HG03175 (cell line): ENCODE data around the gene MACROD2.

Source experiments
- ATAC-seq: cut with Tn5 transposase; IDR thresholded peaks from one replicate; pipeline ENCODE4 v1.9.1; 2021; ENCODE audit warnings: mild to moderate bottlenecking, moderate library complexity; ENCODE audit not compliant: unreplicated experiment

Gene MACROD2

DNA sequence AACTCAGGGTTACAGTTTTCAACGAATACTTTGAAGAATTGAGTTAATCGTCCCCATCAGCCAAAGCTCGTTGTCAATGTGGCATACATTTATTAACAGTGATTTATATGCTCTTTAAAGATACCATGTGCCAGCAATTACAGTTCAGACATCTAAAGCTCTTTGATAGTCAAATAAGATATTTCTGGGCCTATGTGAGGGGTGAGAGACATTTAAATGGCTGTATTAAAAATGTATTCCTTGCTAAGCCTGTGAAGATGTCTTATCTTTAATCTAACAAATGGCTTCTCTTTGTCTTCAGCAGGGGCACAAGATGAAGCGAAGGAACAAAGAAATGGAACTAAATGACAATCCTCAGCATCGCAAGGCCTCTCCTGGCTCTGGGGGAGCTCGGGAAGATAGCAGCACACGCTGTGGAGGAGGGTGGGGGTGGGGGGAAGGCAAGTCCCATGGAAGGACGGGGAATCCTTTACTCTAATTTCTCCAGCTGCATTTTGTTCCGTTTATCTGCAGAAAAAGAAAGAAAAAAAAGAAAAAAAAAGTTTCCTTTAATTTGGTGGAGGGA lies 2054.3 kb downstream of the MACROD2 start:
- no peak for ATAC-seq

DNA sequence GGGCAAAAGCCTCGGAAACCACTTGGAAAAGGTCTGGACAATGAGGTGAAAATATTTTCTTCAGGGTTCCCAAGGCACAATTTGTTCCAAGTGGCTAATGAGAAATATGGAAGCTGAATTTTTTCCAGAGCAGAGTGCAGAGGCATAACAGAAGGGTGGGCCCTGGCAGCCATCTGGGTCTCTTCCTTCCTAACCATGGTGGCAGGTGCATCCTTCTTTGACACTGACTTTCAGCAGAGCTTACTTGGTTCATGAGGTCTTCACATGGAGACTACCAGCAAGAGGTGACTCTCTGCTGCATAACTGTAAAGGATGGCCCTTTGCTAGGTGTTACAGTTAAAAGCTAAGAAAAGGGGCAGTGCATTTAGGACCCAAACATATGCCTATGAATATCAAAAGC lies 2055.1 kb downstream of the MACROD2 start:
- ATAC-seq, result no peak

DNA sequence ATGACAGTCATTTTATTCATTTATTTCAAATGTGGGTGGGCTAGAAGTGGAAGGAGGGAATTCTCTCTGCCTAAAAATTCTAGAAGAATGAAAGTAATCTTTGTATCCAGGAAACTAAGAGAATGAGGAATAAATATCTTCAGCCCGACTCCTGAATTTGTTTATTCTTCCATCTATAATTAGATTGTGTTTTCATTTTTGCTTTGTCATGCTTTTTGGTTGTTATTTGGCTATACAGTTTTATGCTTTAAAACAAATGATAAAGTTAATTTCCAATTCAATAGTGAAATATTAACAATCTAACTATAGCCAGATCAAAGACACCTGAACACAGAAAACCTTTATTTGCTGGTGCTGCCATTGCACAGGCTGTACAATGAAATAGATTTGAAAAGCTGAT lies 2056.7 kb downstream of the MACROD2 start:
- no peak for ATAC-seq

DNA sequence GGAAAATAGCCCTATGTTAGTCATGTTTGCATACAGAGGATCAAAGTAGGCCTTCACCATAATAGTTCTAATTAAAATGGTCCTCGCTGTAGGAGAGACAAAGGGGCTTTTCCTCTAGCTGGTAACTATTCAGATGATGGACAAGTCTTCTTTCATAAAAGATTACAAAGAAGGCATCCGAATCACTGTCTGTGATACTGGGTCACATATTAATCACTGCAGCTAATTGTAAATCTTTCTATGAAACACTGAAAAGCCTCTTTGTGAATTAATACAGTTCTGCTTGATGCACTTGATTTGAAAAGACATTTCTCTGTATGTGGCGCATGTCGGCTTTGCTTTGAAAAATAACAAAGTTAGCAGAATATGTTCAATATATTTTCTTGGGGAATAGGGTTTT lies 2057.1 kb downstream of the MACROD2 start:
- ATAC-seq, result no peak

DNA sequence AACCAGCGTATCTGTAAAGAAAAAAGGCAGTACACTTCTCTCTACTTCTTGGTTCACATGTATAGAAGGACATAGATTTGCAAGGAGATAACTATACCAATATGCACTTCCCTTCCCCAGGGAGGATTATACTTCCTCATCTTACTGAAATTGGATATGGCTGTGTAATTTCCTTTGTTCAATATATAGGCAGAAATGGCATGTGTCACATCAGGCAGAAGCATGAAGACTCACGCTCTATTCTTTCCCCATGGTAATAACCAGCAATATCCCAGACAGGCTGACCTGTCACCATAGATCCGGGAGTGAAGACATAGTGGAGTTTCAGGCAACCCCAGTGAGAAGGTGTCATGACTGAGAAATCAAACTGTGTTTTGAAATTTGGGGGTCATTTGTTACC lies 2059.7 kb downstream of the MACROD2 start:
- ATAC-seq, result no peak

DNA sequence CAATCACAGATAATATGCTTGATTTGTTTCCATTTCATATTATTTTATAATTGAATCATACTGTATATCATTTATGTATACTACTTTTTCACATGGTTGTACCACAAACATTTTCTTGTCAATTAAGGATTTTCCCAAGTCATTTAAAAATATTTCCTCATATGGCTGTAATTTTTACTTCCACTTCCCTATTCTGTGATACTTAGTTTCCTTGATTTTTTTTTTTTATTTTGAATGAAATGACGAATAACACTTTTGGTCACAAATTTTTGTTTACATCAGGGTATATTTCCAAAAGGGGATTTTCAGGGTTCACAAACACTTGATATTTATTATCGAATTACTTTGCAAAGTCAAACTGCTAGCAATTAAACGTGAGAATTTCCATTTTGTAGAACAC lies 2062.3 kb downstream of the MACROD2 start:
- ATAC-seq, result no peak

DNA sequence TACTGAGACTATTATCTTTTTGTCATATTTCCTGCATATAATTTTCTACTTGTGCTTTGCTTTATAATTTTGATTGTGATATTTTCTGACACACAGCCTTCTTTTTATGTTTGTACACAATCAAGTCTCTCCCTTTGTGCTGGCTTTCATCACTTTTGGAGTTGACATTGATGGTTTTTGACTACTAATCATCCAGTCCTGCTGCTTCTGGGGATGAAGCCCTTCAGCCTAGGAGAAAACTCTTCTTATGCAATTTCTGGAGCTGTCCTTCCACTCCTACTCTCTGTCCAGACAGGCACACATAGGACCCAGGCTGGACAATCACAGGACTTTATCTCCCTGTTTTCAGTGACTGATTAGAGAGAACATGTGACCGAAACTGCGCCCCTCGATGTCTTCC lies 2063.0 kb downstream of the MACROD2 start:
- ATAC-seq, result no peak

DNA sequence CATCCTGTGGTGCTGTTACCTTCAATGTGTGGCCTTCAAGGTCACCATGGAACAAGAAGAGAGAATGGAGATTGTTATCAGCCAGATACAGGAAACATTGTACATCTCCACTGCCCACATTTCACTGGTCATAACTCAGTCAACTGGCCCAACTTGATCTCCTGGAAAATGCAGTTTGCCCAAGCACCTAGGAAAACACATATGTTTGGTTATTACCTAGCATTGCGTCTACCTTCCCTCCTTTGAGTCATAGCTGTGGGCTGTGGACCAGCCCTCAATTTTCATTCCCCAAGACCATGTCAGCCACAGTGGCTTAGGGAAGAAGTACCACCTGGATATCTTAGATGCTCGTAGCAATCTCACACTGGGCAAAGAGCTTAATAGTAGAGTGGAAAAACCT lies 2064.5 kb downstream of the MACROD2 start:
- no peak for ATAC-seq

DNA sequence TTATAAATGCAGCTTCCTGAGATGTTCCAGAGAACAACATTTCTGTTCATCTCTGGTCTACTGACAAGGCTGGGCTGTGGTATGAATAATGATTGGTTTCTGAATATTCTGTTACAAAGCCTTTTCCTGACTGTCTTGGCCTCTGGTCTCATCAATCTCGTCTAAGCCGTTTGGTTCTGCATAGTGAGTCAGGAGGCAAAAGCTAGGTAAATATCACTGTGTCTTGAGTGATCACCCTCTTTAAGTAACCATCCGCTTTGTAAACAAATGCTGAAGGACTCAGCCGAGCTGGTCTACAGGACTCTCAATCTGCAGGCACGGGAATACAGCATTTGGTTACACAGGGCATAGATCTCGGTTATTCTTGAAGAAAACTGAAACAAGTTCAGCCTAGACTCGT lies 2066.0 kb downstream of the MACROD2 start:
- ATAC-seq, result no peak

DNA sequence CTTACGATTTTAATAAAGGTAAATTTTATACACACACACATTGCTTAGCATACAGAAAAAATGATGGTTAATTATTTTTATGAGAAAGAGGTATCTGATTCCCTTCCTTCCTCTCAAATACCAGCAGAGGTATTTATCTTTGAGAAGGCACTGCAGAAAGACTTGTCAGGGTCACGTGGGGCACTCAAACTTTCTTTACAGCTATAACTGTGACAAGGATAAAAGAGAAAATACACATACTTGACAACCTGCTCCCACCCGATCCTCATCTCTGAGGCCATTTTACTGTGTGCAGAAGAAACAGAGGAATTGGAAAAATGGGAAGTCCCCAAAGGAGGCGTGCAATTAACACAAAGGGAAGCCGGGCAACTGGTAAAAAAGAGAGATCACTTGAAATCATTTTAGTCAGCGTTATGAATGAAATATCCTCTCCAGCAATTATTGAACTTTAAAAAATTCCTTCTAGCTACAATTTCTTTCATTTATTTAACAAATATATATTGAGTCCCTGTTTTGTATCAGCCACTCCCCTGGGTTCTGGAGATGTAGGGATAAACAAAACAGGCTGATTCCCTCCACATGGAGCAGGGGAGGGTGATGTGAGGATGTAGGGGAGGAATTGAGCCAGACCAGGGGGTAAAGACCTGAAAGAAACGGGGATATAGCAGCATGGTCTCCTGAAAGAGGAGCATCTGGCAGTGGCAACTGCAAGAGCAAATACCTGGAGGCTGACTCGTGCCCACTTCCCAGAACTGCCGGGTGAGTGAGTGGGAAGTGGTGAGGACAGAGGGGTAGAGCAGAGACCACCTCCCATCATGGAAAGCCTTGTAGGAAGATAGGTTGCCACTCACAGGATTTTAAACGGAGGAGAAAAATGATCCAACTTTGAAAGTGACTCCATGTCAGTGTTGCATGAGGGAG lies 2067.6 kb downstream of the MACROD2 start:
- ATAC-seq, result no peak

DNA sequence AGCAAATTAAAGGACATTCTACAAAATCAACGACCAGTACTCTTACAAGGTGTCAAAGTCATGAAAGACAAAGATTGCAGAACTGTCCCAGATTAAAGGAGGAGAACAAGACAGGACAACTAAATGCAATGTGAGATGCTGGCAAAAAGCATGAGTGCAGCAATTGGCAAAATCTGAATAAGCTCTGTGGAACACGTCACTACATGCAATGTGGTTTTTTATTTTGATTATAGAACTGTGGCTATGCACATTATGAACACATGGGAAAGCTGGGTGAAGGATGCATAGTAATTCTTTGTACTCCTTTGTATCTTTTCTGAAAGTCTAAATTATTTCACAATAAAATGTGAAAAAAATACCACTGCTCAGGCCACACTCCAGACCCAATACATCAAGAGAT lies 2068.6 kb downstream of the MACROD2 start:
- ATAC-seq, result no peak

DNA sequence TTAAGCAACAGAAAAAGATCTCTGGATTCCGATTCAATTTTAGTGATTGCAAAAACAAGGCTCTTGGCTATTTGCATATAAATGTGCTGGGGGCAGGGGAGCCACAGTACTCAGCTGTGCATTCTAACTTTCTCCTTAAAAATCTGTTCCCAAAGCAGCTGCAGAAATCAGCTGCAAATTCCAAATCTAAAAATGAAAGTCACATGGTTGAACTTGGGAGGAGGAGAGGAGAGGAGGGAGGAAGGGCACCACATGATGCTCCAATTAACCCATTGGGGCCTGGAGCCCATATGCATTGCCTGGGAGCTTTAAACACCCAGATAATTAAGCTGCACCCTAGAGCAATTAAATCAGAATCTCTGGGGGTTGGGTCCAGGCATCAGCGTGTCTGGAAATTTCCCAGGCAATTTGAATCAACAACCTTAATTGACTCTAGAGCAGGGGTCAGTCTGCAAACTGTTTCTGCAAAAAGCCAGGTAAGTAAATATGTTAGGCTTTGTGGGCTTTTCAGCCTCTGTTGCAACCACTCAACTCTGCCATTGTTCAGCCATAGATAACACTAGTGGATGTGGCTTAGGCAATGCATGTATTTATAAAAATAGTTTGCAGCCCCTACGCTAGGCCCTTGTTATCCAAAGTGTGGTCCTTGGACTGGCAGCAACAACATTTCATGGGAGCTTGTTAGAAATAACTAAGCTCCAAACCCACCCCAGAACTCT lies 2069.8 kb downstream of the MACROD2 start:
- ATAC-seq, result no peak

DNA sequence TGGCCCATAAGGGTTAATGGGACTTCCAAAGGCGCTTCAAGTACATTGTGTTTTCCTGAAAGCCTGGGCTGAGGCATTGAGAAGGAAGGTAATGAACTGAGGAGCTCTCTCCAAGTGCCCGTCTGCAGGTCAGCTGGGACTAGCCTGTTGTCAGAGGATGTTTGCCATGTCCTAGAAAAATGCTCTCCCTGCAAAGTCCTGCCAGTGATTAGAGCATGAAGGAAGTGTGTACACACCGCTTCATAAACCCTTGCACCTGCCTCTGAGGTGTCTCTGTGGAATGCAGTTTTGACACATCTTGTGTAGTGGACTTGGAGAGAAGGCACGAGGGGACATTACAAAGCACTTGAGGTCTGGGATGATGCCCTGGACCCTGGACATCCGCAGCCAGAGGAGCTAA lies 2071.3 kb downstream of the MACROD2 start:
- ATAC-seq, result no peak

DNA sequence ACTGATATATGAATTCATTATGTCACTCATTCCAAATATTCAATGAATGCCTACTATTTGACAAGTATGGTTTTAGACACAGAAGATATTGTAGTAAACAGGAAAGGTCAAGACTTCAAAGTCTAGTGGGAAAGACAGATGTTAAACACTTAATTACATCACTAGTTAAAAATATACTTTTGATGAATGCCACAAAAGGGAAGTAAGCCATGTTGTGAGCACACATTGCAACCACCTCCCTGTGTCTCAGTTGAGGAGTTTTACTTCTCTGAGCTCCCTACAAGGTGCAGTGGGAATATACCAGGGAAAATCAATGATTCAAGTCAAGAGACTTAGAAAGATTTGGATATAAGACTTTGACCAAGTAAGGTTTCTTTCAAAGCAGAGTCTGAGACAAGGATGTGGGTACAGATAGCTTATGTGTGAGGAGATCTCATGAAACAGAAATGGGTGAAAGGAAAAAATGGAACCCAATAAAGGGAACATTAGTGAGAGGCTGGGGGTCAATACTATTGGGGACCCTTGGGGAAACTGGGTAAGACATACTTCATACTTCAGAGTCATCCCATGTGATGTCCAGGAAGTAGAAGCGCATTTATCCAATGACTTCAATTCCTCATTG lies 2074.2 kb downstream of the MACROD2 start:
- ATAC-seq, result peak; percentile 95

DNA sequence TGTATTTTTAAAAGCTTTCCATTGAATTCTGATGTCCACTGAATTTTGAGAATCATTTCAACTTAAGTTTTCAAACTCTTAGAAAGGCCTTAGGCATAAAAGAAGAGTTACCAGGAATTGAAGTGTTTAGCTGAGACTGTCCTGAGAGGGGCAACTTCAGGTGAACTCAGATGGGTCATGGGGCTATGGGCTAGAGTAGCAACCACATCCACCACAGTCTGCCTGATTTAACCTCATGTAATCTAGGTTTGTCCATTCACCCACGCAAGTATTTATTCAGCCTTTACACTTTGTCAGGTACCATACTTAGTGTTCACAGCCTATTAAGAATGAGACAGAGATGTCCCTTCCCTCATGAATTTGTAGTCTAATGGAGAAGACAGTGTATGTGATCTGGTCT lies 2076.9 kb downstream of the MACROD2 start:
- no peak for ATAC-seq

DNA sequence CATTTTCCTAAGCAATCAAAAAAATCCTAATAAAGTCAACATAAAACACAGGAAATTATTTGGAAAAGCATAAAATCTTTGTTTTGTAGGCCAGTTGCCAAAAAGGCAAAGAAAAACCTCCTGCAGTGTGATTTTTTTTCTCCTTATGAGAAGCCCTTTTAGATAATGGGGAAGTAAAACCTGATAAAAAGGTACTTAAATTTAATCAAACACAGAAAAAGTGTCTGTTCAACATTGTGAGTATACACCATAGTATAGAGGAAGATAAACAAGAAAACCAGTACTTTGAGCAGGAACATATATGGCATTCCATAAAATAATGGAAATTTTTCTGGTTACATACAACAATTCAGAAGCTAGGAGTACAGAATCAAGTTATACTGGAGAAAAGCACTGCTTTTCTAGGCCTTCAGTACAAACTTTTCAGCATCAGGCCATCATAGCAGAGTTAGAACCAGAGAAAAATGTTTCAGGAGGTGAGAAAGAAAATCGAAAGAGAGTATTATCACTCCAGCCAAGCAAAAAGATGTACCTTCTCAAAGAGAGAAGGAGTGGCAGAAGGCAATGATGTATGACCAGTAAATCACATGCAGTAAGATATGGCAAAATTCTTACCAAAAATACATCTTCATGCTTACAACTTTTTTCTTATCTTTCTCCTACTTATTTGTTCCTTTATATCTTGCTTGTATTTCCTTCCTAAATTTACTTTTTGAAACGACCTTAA lies 2083.0 kb downstream of the MACROD2 start:
- no peak for ATAC-seq

DNA sequence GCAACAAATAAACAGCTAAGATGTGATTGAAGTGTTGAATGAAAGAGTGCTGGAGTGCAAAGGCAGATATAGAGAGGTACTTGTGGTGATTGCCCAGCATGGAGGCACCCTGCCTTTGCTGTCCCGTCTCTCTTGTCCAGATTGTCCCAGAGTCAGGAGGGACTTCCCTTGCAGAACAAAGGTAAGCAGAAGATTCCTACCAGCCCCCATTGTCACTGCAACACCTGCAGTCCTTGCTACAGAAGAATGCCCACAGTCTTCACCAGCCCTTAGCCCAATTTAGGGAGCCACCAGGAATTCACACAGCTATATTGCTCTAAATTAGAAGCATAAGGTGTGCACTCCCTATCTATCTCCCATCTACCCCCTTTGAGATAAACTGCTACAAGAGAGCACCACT lies 2086.1 kb downstream of the MACROD2 start:
- no peak for ATAC-seq

DNA sequence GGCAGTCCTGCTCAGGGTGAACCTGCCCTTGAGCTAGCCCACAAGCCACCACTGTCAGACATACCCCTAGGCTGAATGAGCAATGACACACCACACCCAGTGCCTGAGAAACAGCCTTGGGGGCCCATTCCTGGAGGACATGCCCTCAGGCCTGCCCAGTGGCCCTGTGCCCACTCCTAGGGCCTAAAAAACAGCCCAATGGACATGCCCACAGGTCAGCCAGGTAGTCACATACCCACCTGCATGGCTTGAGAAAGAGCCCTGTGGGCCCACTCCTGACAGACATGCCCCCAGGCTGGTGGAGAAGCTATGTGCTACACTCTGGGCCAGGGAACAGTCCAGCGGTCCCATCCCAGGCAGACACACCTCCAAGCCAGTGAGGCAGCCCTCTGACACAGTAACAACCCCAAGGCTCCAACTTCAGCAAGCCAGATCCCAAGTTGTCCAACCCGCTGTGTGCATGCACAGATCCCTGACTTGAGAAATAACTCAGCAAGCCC lies 2086.8 kb downstream of the MACROD2 start:
- no peak for ATAC-seq

DNA sequence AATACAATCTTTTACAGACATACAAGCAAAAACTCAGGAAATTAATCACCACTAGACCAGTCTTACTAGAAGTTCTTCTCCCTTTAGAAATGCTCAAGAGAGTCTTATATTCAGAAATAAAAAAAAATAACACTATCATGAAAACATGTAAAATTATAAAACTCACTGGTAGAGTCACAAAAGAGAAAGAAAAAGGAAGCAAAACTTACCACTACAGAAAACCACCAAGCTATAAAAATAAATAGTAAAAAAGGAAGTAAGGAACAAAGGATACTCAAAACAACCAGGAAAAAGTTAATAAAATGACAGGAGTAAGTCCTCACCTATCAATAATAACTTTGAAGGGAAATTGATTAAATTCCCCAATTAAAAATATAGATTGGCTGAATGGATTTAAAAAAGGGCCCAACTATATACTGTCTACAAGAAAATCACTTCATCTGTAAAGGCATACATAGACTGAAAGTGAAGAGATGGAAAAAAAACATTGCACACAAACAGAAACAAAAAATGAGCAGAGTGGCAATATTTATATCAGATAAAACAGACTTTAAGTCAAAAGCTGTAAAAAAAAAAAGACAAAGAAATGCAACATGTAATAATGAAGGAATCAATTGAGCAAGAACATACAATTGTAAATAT lies 2088.4 kb downstream of the MACROD2 start:
- ATAC-seq, result no peak

DNA sequence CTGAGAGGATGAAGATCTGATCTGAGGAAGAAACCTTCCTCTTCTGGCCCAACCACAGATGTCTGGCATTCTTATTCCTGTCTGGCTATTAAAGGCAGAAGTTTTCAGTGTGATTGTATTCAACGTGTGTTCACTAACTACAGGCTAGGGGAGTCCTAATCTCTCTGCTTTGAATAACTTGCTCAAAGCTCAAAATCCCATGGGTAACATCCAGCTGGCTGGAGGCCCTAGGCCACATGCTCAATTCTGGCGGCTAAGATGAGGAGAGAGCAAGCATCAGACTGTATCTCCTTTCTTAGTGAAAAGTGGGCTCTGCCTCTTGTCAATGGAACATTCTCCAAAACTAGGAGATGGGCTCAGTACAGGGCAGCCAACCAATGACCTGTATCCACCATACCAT lies 2099.9 kb downstream of the MACROD2 start:
- no peak for ATAC-seq
